ENCODE measurements around the gene FBLN1.

FBLN1 gene

GRCh38 chr22:45640941-45641621, 138.4 kb downstream of the FBLN1 start:
- no peak for DNase-seq (ENCODE audit: low read depth)

- no peak for DNase-seq (ENCODE audit: low read depth)
These were observed 140.3 kb downstream of the FBLN1 start for GRCh38 chr22:45642986-45643385.

GRCh38 chr22:45644714-45645113, 142.0 kb downstream of the FBLN1 start:
- DNase-seq (ENCODE audit: low read depth): no peak

GRCh38 chr22:45645150-45645525, 142.5 kb downstream of the FBLN1 start:
- DNase-seq (ENCODE audit: low read depth): no peak

- peak; percentile 20 for DNase-seq (ENCODE audit: low read depth)
These were observed 143.1 kb downstream of the FBLN1 start for GRCh38 chr22:45645526-45646414.

GRCh38 chr22:45647532-45648225, 145.0 kb downstream of the FBLN1 start:
- DNase-seq (ENCODE audit: low read depth): no peak

- DNase-seq (ENCODE audit: low read depth): no peak
These were observed 145.8 kb downstream of the FBLN1 start for GRCh38 chr22:45648301-45649117.

- DNase-seq (ENCODE audit: low read depth): no peak
These were observed 147.1 kb downstream of the FBLN1 start for GRCh38 chr22:45649809-45650208.

- DNase-seq (ENCODE audit: low read depth): no peak
These were observed 148.0 kb downstream of the FBLN1 start for GRCh38 chr22:45650721-45651120.

All from amniotic epithelial cell (primary cell).